ENCODE results near the gene CSNK1D. TPM values are rescaled to one million over a fixed set of nuclear protein-coding genes. Genes with fewer than 3 reads are reported as not detected.

CSNK1D gene
- total RNA-seq, 1 experiment from 2014 or later, result 191 TPM

- Mint-ChIP-seq H3K27me3 (ENCODE audit: insufficient read depth, unreplicated experiment) (no peaks in the 10 kb centered on the region), H3K36me3 (ENCODE audit: insufficient read depth, unreplicated experiment) (no peaks in the 10 kb centered on the region), H3K4me3 (ENCODE audit: unreplicated experiment) (peak overlapping the region; percentile 45), H3K9me3 (ENCODE audit: unreplicated experiment) (no peaks in the 10 kb centered on the region), H3K27ac (ENCODE audit: low read depth, unreplicated experiment) (peak overlapping the region; percentile 73), H3K4me1 (ENCODE audit: insufficient read depth, unreplicated experiment) (peaks cover 28% of the 10 kb centered on the region)
- ChIA-PET POLR2A (interaction anchor here (2.3 kb wide), 1 partner anchor 10 kb away, joined by 20 read pairs; no protein-coding TSS in a partner anchor), CTCF (no interaction called here)
- no peak for TF ChIP-seq CTCF (IDR thresholded peaks at IDR 0.05; ENCODE audit: unreplicated experiment)
- intact Hi-C loops (cut with micrococcal nuclease), result no loop called here
- DNase-seq (ENCODE audit: unreplicated experiment), result no peak
- no TSS peak for BruUV-seq (replicated peaks)
Measured at GRCh38 chr17:82287013-82287867, 13.7 kb upstream of the CSNK1D start.

GRCh38 chr17:82285141-82285540, 11.6 kb upstream of the CSNK1D start:
- POLR2A ChIA-PET, result interaction anchor here (1.3 to 5.3 kb wide), 3 partner anchors 12 to 48 kb away, joined by 3 to 50 read pairs (median 36); partner anchors contain the start of genes CSNK1D and SECTM1

GRCh38 chr17:82283208-82283749, 9.8 kb upstream of the CSNK1D start:
- no peak for TF ChIP-seq CTCF (IDR thresholded peaks at IDR 0.05; ENCODE audit: unreplicated experiment)
- H3K9me3 Mint-ChIP-seq (ENCODE audit: unreplicated experiment), result no peaks in the 10 kb centered on the region
- ChIA-PET CTCF (interaction anchor here (0.8 to 1.3 kb wide), 3 partner anchors 47 to 77 kb away, joined by 3 to 5 read pairs (median 3); no protein-coding TSS in a partner anchor), POLR2A (interaction anchor here (0.6 to 5.3 kb wide), 9 partner anchors 9 to 260 kb away, joined by 3 to 50 read pairs (median 5); partner anchors contain the start of genes CENPX, CSNK1D and LRRC45)
- peaks cover 38% of the 10 kb centered on the region for H3K4me1 Mint-ChIP-seq (ENCODE audit: insufficient read depth, unreplicated experiment)
- no peak overlapping the region for H3K4me3 Mint-ChIP-seq (ENCODE audit: unreplicated experiment)
- DNase-seq (ENCODE audit: unreplicated experiment), result peak; percentile 92
- no peaks in the 10 kb centered on the region for H3K36me3 Mint-ChIP-seq (ENCODE audit: insufficient read depth, unreplicated experiment)
- peak overlapping the region; percentile 39 for H3K27ac Mint-ChIP-seq (ENCODE audit: low read depth, unreplicated experiment)
- intact Hi-C loops (cut with micrococcal nuclease), result no loop called here
- BruUV-seq (replicated peaks), result no TSS peak
- H3K27me3 Mint-ChIP-seq (ENCODE audit: insufficient read depth, unreplicated experiment), result no peaks in the 10 kb centered on the region

More at GRCh38 chr17:82285141-82285540, 11.6 kb upstream of the CSNK1D start:
- no peaks in the 10 kb centered on the region for H3K9me3 Mint-ChIP-seq (ENCODE audit: unreplicated experiment)
- no peaks in the 10 kb centered on the region for H3K36me3 Mint-ChIP-seq (ENCODE audit: insufficient read depth, unreplicated experiment)
- no TSS peak for BruUV-seq (replicated peaks)
- H3K4me1 Mint-ChIP-seq (ENCODE audit: insufficient read depth, unreplicated experiment), result peaks cover 40% of the 10 kb centered on the region
- CTCF ChIA-PET, result interaction anchor here (1.0 to 1.3 kb wide), 2 partner anchors 10 to 14 kb away, joined by 3 read pairs; no protein-coding TSS in a partner anchor
- no peak for DNase-seq (ENCODE audit: unreplicated experiment)
- TF ChIP-seq CTCF (IDR thresholded peaks at IDR 0.05; ENCODE audit: unreplicated experiment), result no peak
- intact Hi-C loops (cut with micrococcal nuclease), result no loop called here
- H3K27me3 Mint-ChIP-seq (ENCODE audit: insufficient read depth, unreplicated experiment), result no peaks in the 10 kb centered on the region
- H3K4me3 Mint-ChIP-seq (ENCODE audit: unreplicated experiment), result no peak overlapping the region
- H3K27ac Mint-ChIP-seq (ENCODE audit: low read depth, unreplicated experiment), result no peak overlapping the region
